Stomach (tissue), 9 donors: Measurements from ENCODE around the gene ROBO1. TPM values are rescaled to one million over a fixed set of nuclear protein-coding genes. Genes with fewer than 3 reads are reported as not detected.

Experiments
- DNase-seq, 2 donors: peaks; one replicate each; pipeline versions ENCODE4 v3.0.0 to v3.0.0-alpha.2; 2013 to 2019
- H3K27ac ChIP-seq, 5 donors: fragments of 200-600 bp in 4 of 5; sonication (generic) in 4 of 5; one replicate each; pipeline ENCODE4 v1.5.1; 2013 to 2019; ENCODE audit warnings: mild to moderate bottlenecking in 1 of 5, moderate library complexity in 1 of 5
- H3K27me3 ChIP-seq, 3 donors: fragments of 200-600 bp; sonication (generic); one replicate each; pipeline ENCODE4 v1.5.1; 2017 to 2019; ENCODE audit warnings: mixed run types in 1 of 3
- H3K36me3 ChIP-seq, 4 donors: fragments of 200-600 bp; sonication (generic); 1 replicate in 3 of 4; 2 replicates in 1 of 4; pipeline ENCODE4 v1.5.1; 2016 to 2019
- H3K4me1 ChIP-seq, 4 donors: fragments of 200-600 bp; sonication (generic); one replicate each; pipeline ENCODE4 v1.5.1; 2016 to 2019
- H3K4me3 ChIP-seq, 4 donors: fragments of 200-600 bp; sonication (generic) in 3 of 4; one replicate each; pipeline ENCODE4 v1.5.1; 2016 to 2019; ENCODE audit warnings: mild to moderate bottlenecking in 1 of 4
- H3K9me3 ChIP-seq, 4 donors: fragments of 200-600 bp; sonication (generic); one replicate each; pipeline ENCODE4 v1.5.1; 2016 to 2019
- EP300 ChIP-seq: sonication (generic); formaldehyde crosslinking; IDR thresholded peaks from one replicate; pipeline ENCODE4 v1.6.1; 2017; ENCODE audit warnings: antibody characterized with exemption
- POLR2A ChIP-seq, 4 donors: fragments of 450-650 bp; IDR thresholded peaks; one replicate each; pipeline ENCODE4 v1.6.1; 2016; ENCODE audit warnings: antibody characterized with exemption in 4 of 4, control low read depth in 2 of 4, mild to moderate bottlenecking in 1 of 4, moderate library complexity in 1 of 4
- POLR2AphosphoS5 ChIP-seq, 3 donors: sonication (generic); formaldehyde crosslinking; IDR thresholded peaks; one replicate each; pipeline ENCODE4 v1.6.1; 2016; ENCODE audit warnings: antibody characterized with exemption in 3 of 3
- WGBS, 5 donors: extraction: QIAGEN DNeasy Blood & Tissue Kit in 3 of 5; methylation state at CpG; one replicate each; pipeline versions ENCODE4 v1.1.5 to v1.1.7; 2013 to 2018; 5-methylcytosine and 5-hydroxymethylcytosine counted together
- intact Hi-C: fragments of 100-400 bp; cut with DNase I; formaldehyde crosslinking; loops from one replicate; pipeline ENCODE4 v1.15.1; 2023; ENCODE audit warnings: low total_unique reads
- polyA plus RNA-seq, 3 donors: library from polyadenylated mRNA; stranded (reverse); fragments of 200-250 nt; gene quantifications; one replicate each; pipeline ENCODE4 v1.2.3, GENCODE V29; 2013
- total RNA-seq, 5 donors: library from RNA; depleted of rRNA; stranded (reverse); fragments of >200 nt; gene quantifications; one replicate each; pipeline versions ENCODE4 v1.1.0 to v1.2.3, GENCODE V29; 2014 to 2016
- TF ChIP-seq, protein P1 (sequence below), 7 experiments: fragments of 450-650 bp in 4 of 7; fragments of 200-600 bp in 3 of 7; sonication (generic) in 3 of 7; IDR thresholded peaks; one replicate each; pipeline ENCODE4 v1.5.1; 2016 to 2019; ENCODE audit warnings: antibody characterized with exemption in 7 of 7, control low read depth in 2 of 7, mild to moderate bottlenecking in 1 of 7
- donor health status: healthy with polysubstance abuse.
- donor health status: Bipolar disorder and iron deficiency.
- donor health status: healthy.

Gene ROBO1
- total and polyA plus RNA-seq, 8 donors, result 2.0 to 174 (median 4.5) TPM

DNA sequence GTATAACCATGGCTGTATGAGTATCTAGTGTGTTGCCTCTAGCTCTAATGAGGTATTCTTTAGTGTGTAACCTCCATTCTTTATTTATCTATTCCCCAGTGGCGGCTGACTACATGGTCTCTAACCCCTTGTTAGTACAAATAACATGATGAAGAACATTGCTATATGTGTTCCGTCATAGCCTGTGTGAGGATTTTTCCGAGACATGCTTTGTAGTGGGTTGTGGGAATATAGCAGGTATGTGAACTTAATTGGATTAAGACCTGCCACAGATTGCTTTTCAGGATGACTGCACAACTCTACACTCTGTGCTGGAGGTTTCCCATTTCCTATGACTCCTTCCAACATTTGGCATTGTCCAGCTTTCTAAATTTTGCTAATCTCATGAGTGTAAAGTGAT is 563.4 kb downstream of the ROBO1 start:
- 79 to 93% (median 90%) methylated on average over 3 of the region's 3 CpGs for WGBS, 5 donors
- Histone ChIP-seq H3K4me3 (no peak overlapping the region), H3K9me3 (no peaks in the 10 kb centered on the region), H3K4me1 (no peaks in the 10 kb centered on the region), H3K36me3 (no peaks in the 10 kb centered on the region), H3K27ac (no peak overlapping the region), H3K27me3 (no peaks in the 10 kb centered on the region)
- no peak for DNase-seq
- TF ChIP-seq EP300 (no peak), POLR2AphosphoS5 (IDR thresholded peaks at IDR 0.05) (no peak)
- intact Hi-C loops, result no loop called here

DNA sequence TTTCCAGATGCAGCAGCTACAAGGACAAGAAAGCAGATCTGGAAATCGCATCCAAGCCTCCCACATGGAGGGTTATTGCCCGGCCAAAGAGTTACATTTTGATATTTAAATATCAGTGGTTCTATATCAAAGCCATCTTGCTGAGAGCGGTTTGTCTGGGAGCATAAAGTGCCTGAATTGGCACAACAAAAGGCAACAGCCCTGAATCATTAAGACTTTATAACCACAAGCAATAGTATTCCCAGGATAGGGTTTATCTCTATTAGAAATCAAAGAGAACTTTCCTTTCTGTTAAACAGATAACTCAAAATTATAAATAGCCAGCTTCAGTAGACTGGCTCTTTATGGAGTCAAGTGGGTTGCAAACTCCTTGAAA is 564.7 kb downstream of the ROBO1 start:
- TF ChIP-seq POLR2AphosphoS5 (IDR thresholded peaks at IDR 0.05) (no peak), EP300 (no peak), POLR2A (IDR thresholded peaks at IDR 0.05) (no peak)
- TF ChIP-seq, protein P1, sequence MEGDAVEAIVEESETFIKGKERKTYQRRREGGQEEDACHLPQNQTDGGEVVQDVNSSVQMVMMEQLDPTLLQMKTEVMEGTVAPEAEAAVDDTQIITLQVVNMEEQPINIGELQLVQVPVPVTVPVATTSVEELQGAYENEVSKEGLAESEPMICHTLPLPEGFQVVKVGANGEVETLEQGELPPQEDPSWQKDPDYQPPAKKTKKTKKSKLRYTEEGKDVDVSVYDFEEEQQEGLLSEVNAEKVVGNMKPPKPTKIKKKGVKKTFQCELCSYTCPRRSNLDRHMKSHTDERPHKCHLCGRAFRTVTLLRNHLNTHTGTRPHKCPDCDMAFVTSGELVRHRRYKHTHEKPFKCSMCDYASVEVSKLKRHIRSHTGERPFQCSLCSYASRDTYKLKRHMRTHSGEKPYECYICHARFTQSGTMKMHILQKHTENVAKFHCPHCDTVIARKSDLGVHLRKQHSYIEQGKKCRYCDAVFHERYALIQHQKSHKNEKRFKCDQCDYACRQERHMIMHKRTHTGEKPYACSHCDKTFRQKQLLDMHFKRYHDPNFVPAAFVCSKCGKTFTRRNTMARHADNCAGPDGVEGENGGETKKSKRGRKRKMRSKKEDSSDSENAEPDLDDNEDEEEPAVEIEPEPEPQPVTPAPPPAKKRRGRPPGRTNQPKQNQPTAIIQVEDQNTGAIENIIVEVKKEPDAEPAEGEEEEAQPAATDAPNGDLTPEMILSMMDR (IDR thresholded peaks at IDR 0.05), result no peak
- Histone ChIP-seq H3K27ac (no peak overlapping the region), H3K27me3 (no peaks in the 10 kb centered on the region), H3K36me3 (no peaks in the 10 kb centered on the region), H3K4me3 (no peak overlapping the region), H3K9me3 (no peaks in the 10 kb centered on the region), H3K4me1 (no peaks in the 10 kb centered on the region)
- intact Hi-C loops, result no loop called here
- no peak for DNase-seq
- WGBS, 5 donors, result 38 to 50% (median 42%) methylated on average over 3 of the region's 3 CpGs

DNA sequence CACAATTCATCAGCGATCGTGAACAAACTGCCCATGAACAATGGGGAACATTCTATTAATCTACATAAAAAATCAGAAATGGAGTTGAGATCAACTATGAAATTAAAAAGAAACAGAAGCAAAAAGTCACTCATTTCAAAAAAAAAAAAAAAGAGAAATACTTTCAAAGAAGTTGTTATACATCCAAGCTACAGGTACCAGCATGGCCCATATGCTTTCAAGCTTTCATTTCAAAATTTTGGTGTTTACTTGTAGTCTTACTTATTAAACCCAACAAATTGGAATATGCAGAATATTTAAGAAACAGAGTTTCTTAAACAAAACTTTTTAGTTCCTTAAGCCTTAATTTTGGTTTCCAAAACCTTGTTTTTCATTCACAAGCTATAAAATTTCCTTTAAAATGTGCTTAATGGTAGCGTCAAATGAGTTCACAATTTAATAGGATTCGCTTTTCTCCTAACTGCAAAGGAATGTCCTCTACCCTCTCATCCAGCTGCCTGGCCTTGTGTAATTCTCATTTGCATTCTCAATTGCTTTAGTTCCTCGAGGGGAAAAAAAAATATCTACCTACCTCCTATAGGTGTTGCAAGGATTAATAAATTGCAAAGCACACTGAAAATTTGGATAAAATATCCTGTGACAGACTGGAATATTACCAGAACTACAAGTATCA is 565.2 kb downstream of the ROBO1 start:
- Histone ChIP-seq H3K4me1 (no peaks in the 10 kb centered on the region), H3K27ac (no peak overlapping the region), H3K9me3 (no peaks in the 10 kb centered on the region), H3K27me3 (no peaks in the 10 kb centered on the region), H3K4me3 (no peak overlapping the region), H3K36me3 (no peaks in the 10 kb centered on the region)
- DNase-seq, result no peak
- 70 to 73% (median 72%) methylated on average over 5 of the region's 5 CpGs for WGBS, 5 donors
- TF ChIP-seq POLR2AphosphoS5 (IDR thresholded peaks at IDR 0.05), result no peak
- TF ChIP-seq POLR2A (IDR thresholded peaks at IDR 0.05), result no peak
- TF ChIP-seq EP300, result no peak
- TF ChIP-seq, protein P1 (IDR thresholded peaks at IDR 0.05), result no peak
- intact Hi-C loops, result no loop called here

GRCh38 chr3:79200456-79200855 is 567.3 kb downstream of the ROBO1 start:
- no peak overlapping the region for H3K27ac ChIP-seq
- no peak for DNase-seq
- H3K4me3 ChIP-seq, result no peak overlapping the region
- intact Hi-C loops, result no loop called here
- WGBS, 5 donors, result 35 to 61% (median 53%) methylated on average over 1 of the region's 1 CpG
- no peak for TF ChIP-seq POLR2A (IDR thresholded peaks at IDR 0.05)
- no peak for TF ChIP-seq POLR2AphosphoS5 (IDR thresholded peaks at IDR 0.05)
- TF ChIP-seq EP300, result no peak
- TF ChIP-seq, protein P1 (IDR thresholded peaks at IDR 0.05), result no peak
- no peaks in the 10 kb centered on the region for H3K36me3 ChIP-seq
- H3K4me1 ChIP-seq, result no peaks in the 10 kb centered on the region
- H3K27me3 ChIP-seq, result no peaks in the 10 kb centered on the region
- H3K9me3 ChIP-seq, result no peaks in the 10 kb centered on the region

DNA sequence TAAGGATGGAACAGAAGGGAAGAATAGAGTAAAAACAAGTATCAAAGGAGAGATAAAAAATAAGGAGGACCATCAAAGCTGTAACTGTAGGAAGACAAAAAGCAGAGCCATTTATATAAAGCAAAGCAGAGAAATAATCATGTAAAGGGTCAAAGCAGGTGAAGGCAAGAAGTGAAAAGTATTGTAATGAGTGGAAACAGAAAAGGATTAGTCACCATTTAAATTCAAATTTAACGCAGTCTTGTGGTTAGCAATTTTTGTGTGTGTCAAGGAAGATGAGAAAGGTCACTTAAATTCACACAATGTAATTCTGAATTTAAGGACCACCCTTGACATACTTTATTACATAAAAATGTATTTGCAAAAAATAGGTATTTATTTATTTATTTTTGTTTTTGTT is 567.8 kb downstream of the ROBO1 start:
- intact Hi-C loops, result no loop called here
- H3K27me3 ChIP-seq, result no peaks in the 10 kb centered on the region
- no peaks in the 10 kb centered on the region for H3K36me3 ChIP-seq
- H3K27ac ChIP-seq, result no peak overlapping the region
- TF ChIP-seq EP300 (no peak), POLR2AphosphoS5 (IDR thresholded peaks at IDR 0.05) (no peak), POLR2A (IDR thresholded peaks at IDR 0.05) (no peak)
- TF ChIP-seq, protein P1 (IDR thresholded peaks at IDR 0.05), result no peak
- 66 to 80% (median 70%) methylated on average over 1 of the region's 1 CpG for WGBS, 5 donors
- no peak for DNase-seq
- no peak overlapping the region for H3K4me3 ChIP-seq
- H3K9me3 ChIP-seq, result no peaks in the 10 kb centered on the region
- no peaks in the 10 kb centered on the region for H3K4me1 ChIP-seq
